B cell (primary cell): ENCODE measurements around the gene SEMA6A.

ENCODE experiments used
- CTCF ChIP-seq: fragments of 200-600 bp; IDR thresholded peaks from one replicate; pipeline ENCODE4 v1.8.0; 2022; ENCODE audit warnings: antibody characterized with exemption, mild to moderate bottlenecking
- EZH2 ChIP-seq: IDR thresholded peaks from 2 replicates; pipeline ENCODE4 v1.6.1; 2012; ENCODE audit warnings: borderline replicate concordance, low read depth, mild to moderate bottlenecking, moderate library complexity, low read length; ENCODE audit not compliant: insufficient read depth, poor library complexity, severe bottlenecking

- TF ChIP-seq CTCF (no peak), EZH2 (no peak)
Observed at GRCh38 chr5:116442931-116443551, 131.6 kb downstream of the SEMA6A start.
